Nephron (organoid): ENCODE data around the gene L3MBTL1.

Source experiments
- H3K27ac Mint-ChIP-seq, 3 experiments: 2 replicates each; pipeline ENCODE4 v1.8.0; 2020; ENCODE audit warnings: mixed read lengths in 3 of 3, mild to moderate bottlenecking in 2 of 3, moderate library complexity in 1 of 3
- H3K27me3 Mint-ChIP-seq: 2 replicates; pipeline ENCODE4 v1.8.0; 2021; ENCODE audit warnings: low read depth, mild to moderate bottlenecking, moderate library complexity, mixed read lengths
- H3K36me3 Mint-ChIP-seq: 2 replicates; pipeline ENCODE4 v1.8.0; 2020; ENCODE audit warnings: low read depth, mixed read lengths
- H3K4me1 Mint-ChIP-seq: 2 replicates; pipeline ENCODE4 v1.8.0; 2020; ENCODE audit warnings: mixed read lengths
- H3K4me3 Mint-ChIP-seq, 3 experiments: 2 replicates each; pipeline ENCODE4 v1.8.0; 2020; ENCODE audit warnings: mild to moderate bottlenecking in 3 of 3, mixed read lengths in 3 of 3, moderate library complexity in 2 of 3
- H3K9me3 Mint-ChIP-seq: 2 replicates; pipeline ENCODE4 v1.8.0; 2020; ENCODE audit warnings: mixed read lengths
- TF ChIP-seq, protein P1 (sequence below), 3 experiments: fragments of 200-600 bp; sonication (generic); IDR thresholded peaks; one replicate each; pipeline ENCODE4 v1.5.0; 2021; ENCODE audit warnings: antibody characterized with exemption in 3 of 3; ENCODE audit not compliant: unreplicated experiment in 3 of 3

Gene L3MBTL1

GRCh38 chr20:43508604-43509040 lies 1.1 kb downstream of the L3MBTL1 start:
- TF ChIP-seq, protein P1, sequence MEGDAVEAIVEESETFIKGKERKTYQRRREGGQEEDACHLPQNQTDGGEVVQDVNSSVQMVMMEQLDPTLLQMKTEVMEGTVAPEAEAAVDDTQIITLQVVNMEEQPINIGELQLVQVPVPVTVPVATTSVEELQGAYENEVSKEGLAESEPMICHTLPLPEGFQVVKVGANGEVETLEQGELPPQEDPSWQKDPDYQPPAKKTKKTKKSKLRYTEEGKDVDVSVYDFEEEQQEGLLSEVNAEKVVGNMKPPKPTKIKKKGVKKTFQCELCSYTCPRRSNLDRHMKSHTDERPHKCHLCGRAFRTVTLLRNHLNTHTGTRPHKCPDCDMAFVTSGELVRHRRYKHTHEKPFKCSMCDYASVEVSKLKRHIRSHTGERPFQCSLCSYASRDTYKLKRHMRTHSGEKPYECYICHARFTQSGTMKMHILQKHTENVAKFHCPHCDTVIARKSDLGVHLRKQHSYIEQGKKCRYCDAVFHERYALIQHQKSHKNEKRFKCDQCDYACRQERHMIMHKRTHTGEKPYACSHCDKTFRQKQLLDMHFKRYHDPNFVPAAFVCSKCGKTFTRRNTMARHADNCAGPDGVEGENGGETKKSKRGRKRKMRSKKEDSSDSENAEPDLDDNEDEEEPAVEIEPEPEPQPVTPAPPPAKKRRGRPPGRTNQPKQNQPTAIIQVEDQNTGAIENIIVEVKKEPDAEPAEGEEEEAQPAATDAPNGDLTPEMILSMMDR (IDR thresholded peaks at IDR 0.05; ENCODE audit: unreplicated experiment in 3 of 3) = no peak

DNA sequence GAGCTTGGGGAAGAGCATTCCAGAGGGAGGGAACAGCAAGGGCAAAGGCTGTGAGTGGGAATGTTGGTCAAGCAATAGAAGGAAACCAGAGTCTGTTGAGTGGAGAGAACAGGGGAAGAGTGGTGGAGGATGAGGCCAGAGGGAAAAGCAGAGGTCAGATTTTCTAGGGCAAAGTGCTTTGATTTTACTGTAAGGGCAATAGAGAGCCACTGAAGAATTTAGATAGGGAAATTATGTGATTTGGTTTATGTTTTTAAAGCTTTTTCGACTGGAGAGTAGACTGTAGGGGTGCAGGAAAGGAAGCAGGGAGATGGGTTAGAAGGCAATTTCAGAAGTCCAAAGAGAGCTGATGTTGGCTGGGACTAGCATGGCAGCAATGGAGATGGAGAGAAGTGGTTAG lies 4.4 kb downstream of the L3MBTL1 start:
- Mint-ChIP-seq H3K36me3 (peaks cover 9% of the 10 kb centered on the region), H3K9me3 (no peaks in the 10 kb centered on the region), H3K4me1 (peaks cover 4% of the 10 kb centered on the region), H3K4me3 (peak overlapping the region; percentile 47 to 65 (median 55)), H3K27ac (no peak overlapping the region), H3K27me3 (peaks cover 9% of the 10 kb centered on the region)
- TF ChIP-seq, protein P1 (IDR thresholded peaks at IDR 0.05; ENCODE audit: unreplicated experiment in 3 of 3) = no peak

More at GRCh38 chr20:43508604-43509040, 1.1 kb downstream of the L3MBTL1 start:
- no peak overlapping the region for H3K27ac Mint-ChIP-seq
- H3K27me3 Mint-ChIP-seq = peaks cover 34% of the 10 kb centered on the region
- peak overlapping the region; percentile 77 to 84 (median 82) for H3K4me3 Mint-ChIP-seq
- H3K4me1 Mint-ChIP-seq = no peaks in the 10 kb centered on the region
- H3K36me3 Mint-ChIP-seq = no peaks in the 10 kb centered on the region
- H3K9me3 Mint-ChIP-seq = no peaks in the 10 kb centered on the region

- Mint-ChIP-seq H3K4me1 (peaks cover 4% of the 10 kb centered on the region), H3K36me3 (peaks cover 12% of the 10 kb centered on the region), H3K9me3 (no peaks in the 10 kb centered on the region), H3K27ac (no peak overlapping the region), H3K4me3 (peak overlapping the region; percentile 93 to 95 (median 94)), H3K27me3 (peaks cover 3% of the 10 kb centered on the region)
- TF ChIP-seq, protein P1 (IDR thresholded peaks at IDR 0.05; ENCODE audit: unreplicated experiment in 3 of 3) = no peak
Observed at GRCh38 chr20:43513372-43513930, 6.0 kb downstream of the L3MBTL1 start.

GRCh38 chr20:43513931-43514647 lies 6.6 kb downstream of the L3MBTL1 start:
- Mint-ChIP-seq H3K9me3 (no peaks in the 10 kb centered on the region), H3K4me1 (peaks cover 4% of the 10 kb centered on the region), H3K4me3 (peak overlapping the region; percentile 93 to 95 (median 94)), H3K27me3 (no peaks in the 10 kb centered on the region), H3K36me3 (peaks cover 13% of the 10 kb centered on the region), H3K27ac (peak overlapping the region; percentile 80 to 96 (median 82))
- TF ChIP-seq, protein P1 (IDR thresholded peaks at IDR 0.05; ENCODE audit: unreplicated experiment in 3 of 3) = peak in 2 of 3 experiments; percentile 11 to 37

- Mint-ChIP-seq H3K9me3 (no peaks in the 10 kb centered on the region), H3K27ac (peak overlapping the region; percentile 80 to 96 (median 82)), H3K4me3 (peak overlapping the region; percentile 93 to 95 (median 94)), H3K36me3 (peaks cover 13% of the 10 kb centered on the region), H3K27me3 (no peaks in the 10 kb centered on the region), H3K4me1 (peaks cover 4% of the 10 kb centered on the region)
- TF ChIP-seq, protein P1 (IDR thresholded peaks at IDR 0.05; ENCODE audit: unreplicated experiment in 3 of 3) = no peak
Observed at GRCh38 chr20:43514648-43514999, 7.1 kb downstream of the L3MBTL1 start.
